Measurements from ENCODE around the gene EPB41L1.

The EPB41L1 gene

DNA sequence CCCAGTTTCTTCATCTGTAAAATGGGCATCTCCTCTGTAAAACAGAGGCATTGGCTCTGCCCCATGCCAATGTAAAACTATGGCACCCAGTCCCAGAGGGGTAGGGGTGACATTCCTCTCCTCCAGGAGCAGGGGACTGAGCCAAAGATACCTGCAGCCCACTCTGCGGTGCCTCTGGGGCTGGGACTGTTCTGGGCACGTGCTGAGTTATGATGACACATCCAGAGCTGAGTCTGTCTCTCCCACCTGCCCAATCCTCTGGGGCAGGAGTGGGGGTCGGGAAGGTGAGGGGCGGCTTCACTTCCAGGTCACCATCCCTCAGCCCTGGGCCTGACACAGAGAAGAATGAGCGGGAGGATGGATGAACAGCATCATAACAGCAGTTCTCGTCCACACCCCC is 111.6 kb downstream of the EPB41L1 start:
- DNase-seq: no peak

DNA sequence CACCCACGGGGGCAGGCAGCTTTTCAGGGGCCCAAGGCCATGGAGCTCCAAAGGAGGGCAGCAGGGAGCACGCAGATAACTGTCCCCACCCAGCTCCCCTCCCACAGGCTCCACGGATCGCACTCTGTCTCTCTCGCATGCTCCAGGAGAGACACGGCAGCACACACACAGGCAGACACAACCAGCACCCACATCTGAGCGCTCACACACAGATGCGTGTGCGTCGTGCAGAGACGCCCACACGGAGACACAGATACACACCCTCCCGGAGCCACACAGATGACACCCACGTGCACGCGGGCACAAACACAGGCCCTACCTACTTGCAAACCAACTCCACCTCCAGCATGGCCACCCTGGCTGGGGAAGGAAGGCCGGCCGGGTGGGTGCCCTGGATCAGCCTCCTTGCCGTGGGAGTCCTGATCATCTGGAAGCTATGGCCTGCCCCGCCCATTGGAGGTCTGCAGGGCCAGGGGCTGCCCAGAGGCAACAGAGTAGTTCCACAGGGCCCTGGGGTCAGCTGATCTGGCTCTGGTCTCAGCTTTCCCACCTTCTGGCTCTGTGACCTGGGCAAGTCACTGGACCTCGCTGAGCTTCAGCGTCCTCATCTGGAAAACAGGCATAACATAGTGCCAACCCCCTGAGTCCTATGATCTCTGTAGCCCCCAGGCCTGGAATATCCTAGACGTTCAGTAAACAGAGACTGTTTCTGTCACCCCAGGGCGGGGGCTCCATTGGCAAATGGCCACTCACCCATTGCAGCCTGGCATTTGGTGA is 113.3 kb downstream of the EPB41L1 start:
- DNase-seq: no peak

DNA sequence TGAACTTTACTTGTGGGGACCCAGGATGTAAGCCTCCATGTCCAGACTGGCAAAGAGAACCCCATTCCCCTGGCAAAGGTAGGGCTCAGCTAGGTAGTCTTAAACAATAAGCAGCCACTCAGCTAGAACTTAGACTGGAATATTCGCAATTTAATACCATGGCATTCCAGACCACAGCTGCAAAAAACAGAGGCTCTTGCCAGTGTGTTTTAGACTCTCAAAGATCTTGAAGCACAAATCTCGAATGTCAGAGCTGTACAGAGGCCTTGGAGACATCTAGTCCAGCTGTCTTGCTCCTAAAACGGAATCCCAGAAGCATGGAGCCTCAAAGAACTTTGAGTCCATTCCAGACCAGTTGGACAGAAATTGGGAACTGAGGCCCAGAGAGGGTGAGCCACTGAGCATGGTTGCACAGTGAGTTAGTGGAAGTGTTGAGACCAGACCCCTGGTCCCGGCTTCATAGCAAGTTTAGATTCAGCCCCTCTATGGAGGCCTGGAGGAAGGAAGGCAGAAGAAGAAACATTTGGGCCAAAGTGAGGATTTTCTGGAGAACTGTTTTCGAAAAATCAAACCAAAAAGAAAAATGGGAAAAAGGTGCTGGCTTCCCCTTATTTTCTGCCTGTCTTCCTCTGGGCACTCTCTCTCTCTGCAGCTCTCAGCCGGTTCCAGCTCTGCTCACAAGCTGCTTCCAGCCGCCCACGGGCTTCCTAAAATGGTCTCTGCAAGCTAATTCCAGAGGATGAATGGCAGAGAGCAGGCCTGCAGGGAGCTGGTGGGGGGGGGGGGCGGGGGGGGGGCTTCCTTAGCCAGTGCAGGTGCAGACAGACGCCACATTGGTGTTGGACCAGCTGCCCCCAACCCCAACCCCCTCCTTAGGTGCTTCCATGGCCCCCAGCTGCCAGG is 114.2 kb downstream of the EPB41L1 start:
- no peak for DNase-seq

DNA sequence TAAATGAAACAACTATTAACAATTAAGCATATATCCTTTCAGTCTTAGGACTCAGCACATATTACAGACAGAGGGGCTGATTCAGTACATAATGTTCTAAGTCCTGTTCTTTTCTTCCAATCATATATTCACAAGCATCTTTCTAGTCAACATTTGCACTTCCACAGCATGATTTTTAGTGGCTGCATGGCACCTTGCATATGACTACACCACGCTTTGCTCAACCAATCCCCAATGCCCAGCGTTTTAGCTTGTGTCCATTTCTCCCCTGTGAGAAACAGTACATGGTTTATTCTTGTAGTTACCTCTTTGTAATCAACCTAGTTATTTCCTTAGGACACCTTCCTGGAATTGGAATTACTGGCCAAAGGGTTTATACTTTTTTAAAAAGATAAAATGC is 115.0 kb downstream of the EPB41L1 start:
- DNase-seq: no peak

DNA sequence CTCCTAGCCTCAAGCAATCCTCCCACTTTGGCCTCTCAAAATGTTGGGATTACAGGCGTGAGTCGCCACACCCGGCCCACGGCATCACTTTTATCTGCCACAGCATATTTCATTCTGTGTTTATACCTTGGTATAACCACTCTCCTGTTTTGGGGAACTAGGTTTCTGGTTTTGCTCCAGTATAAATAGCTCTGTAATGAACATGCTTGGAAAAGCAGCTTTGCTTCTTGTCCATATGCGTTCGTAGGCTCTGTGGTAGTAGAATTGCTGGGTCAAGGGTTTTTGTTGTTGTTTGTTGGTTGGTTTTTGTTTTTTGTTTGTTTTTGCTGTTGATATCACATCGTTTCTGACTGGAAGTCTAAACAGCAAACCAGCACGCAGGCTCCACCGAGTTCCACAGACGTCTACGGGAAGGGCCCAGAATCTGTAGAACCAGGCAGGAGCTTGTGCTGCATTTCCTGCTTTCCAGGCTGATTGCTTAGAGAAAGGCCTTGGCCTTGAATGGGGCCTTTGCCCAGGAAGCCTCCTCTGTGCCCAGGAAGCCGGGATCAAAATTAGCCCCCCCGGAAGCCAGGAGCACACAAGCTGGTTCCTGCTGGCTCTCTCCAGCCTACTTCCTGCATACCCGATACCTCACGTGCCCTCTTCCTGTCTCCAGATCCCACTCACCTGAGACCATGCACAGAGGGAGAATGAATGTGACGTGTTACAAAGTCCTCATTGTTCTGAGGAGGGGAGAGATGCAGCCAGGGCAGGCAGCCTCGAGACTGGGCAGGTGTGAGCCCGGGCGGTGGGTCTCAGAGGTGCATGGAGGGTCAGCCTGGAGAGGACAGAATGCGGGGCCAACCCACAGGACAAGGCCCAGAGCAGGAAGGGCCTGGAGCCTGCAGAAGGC is 116.5 kb downstream of the EPB41L1 start:
- no peak for DNase-seq

DNA sequence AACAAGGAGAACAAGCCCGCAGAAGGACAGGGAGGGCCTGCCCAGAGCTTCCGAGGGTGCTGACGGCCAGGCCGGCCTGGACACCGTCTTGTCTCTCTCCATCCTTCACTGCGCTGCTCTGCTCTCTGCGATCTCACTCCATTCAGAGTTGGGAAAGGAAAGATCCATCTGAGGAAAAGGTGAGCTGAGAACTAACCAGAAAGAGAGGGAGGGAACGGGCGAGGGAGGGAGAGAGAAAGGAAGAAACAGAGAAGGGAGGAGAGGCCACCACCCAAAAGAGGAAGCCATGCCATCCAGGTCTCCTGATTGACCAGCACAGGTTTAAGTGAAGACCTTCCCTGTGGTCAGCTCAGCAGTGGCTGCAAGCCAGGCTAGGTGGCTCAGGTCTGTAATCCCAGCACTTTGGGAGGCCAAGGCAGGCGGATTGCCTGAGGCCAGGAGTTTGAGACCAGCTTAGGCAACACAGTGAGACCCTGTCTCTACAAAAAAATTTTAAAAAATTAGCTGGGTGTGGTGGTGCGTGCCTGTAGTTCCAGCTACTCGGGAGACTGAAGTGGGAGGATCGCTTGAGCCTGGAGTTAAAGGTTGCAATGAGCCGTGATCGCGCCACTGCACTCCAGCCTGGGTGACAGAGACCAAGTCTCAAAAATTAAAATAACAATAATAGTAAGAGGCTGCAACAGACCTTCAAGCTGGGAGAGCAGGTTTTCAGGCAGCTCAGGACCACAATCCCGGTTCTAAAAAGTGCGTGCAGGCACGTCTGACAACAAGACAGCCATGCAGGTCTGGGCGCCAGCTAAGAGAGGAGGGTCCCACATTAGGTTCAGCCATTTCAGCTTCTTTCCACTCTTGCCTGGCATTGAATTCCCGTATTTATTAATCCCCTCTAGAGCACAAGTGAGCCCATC is 117.4 kb downstream of the EPB41L1 start:
- no peak for DNase-seq

DNA sequence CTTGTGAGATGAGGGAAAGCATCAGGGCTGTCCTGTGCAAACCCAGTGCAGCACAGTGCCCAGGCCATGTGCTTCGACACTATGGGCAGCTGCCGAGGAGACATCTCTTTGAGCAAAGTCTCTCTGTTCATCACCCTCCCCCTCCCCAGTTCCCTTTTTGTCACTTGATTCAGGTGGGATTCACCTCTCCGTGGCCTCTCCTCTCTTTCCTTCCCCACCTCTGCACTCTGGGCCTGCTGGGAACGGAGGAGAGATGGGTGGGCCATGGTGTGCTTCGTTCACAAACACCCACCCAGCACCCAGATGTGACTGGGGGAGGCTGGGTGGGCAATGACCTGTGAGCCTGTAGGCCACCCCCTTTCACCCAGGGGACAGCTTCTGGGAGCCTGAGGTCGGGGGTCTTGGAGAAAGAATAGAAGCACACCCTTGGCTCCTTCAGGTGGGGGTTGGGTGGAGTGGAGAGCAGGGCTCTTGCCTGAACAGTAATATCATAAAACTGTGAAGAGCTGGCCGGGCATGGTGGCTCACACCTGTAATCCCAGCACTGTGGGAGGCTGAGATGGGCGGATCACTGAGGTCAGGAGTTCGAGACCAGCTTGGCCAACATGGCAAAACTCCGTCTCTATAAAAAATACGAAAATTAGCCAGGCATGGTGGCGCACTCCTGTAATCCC is 118.1 kb downstream of the EPB41L1 start:
- DNase-seq: no peak

DNA sequence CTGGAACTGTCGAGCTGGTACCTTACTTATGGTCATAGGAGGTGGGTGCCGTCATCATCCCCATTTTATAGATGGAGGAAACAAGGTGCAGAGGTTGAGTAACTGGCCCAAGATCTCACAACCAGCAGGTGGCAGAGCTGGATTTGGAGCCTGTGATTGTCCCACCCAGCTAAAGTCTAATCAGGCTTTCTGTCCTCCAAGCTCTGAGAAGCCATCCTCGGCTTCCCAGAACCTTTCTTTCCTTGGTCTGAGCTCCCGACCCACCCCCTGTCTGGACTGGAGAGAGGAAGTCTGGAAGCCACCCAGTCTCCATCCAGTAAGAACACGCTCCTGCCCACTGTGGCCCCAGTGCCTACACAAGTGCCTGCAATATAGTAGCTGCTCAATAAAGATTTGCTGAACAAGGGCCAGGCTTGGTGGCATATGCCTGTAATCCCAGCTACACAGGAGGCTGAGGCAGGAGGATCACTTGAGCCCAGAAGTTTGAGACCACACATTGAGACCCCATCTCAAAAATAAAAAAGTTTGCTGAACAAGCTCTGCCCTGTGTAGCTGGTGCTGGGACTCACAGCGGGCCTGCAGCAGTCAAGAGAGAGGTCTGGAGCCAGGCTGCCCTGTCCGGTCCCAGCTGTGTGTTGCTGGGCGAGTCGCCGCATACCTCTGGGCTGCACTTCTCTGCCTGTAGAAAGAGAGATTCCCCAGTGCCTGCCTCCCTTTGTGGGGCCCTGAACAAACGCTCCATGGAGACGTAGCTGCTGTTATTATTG is 119.1 kb downstream of the EPB41L1 start:
- DNase-seq: no peak

DNA sequence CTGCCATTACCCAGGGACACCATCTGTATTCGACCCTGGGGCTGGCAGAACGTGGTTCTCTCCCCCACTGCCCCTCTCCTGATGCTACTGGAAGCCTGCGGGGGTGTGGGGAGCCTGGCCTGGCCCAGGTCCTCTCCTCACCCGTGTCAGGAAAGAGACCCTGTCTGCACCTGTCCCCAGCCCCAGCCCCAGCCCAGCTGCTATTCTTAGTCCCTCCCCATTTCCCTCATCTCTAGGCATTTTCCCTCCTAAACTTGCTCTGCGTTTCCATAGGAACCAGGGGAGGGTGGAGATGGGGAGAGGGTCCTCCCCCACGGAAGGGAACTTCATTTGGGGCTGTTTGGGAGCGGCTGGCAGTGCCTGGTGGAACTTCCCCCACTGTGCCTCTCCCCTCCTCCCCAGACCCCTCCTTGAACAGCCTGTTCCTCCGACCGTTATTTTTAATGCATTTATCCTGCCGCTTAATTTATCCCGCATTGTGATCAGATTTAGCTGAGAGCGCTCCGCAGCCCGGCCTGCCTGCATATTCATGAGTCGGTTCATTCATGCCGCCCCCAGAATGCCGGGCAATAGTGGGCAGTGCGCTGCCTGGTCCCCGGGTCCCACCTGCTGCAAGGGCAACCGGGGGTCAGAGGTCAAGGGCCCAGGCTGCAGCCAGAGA is 119.8 kb downstream of the EPB41L1 start:
- no peak for DNase-seq

DNA sequence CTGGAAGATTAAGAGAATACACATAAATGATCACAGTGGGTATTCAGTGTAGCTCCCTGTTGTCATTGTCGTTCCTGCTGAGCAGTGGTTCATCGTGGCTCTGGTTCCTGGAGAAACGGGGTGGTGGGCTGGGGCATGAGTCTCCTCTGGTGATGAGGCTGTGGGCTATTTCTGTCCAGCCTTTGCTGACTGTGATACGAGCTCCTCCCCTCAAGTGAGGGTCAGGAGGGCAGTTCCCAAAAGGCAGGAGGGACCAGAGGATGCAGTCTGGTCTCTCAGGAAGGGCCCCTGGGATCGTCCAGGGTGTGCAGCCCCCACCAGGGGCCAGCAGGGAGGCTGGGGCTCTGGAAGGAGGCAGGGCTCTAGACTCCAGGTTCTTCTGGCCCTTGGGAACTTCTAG is 120.5 kb downstream of the EPB41L1 start:
- no peak for DNase-seq

DNA sequence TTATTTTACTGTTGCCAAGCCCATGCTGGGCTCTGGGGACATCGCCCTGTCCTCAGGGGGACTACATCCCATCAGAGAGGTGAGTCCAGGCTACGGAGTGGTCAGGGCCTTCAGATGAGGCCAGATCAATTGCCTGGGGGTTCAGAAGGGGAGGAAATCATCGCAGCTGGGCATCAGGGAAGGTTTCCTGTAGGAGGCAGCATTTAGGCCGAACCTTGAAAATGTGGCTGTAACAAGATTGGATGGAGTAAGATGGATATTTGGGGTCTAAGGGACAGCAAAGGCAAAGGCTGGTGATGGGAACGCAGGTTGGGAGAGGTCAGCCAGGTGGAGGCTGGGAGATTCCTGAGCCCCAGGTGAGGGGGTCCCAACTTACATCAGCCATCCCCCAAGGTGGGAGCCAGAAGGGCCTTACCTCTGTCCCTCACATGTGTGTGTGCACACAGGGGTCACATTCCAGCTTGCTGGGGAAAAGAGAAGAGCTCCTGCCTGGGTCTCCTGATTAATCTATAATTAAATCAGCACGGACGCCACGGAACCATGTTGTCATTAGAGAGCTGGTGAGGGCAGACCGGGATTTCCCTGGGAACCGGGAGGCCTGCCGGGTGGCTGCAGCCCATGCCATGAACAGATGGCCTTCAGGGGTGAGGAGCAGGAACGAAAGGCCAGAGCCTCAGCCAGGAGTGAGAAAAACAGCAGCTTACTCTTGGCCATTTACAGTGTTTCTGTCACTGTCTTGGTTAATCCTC is 121.1 kb downstream of the EPB41L1 start:
- no peak for DNase-seq

DNA sequence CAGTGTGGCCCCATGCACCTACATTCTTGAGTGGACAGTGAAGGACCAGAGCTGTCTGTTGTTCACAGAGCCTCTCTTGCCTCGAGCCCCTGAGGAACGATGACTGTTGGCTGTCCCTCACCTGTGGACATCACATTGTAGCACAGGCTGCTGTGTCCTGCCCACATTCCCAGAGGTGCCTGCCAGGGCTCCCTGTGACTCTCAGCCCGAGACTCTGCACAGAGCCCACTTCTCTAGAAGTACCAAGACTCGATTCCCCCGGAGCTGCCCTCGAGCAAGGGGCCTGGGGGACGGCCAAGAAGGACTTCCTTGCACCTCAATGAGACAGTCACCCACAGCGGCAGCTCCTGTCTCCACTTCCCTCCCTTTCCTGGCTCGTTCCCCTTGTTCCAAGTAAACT is 123.0 kb downstream of the EPB41L1 start:
- no peak for DNase-seq

DNA sequence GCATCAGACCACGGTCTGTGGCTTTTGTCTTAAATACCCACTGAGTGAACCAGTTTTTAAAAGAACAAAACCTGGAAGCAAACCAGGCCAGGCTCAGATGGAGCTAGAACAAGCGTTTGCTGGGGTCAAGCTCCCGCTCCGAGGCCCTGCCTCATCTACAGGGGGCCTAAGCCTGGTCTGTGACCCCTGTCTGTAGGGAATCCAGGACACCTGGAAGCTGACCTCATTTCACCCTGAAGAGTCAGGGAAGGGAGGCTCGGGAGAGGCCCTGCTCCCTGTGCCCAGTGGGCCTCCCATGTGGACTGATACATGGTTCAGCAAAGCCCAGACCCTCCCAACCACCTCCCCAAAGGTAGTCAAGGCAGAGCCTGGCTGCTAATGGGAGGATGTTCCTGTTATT is 124.8 kb downstream of the EPB41L1 start:
- no peak for DNase-seq

DNA sequence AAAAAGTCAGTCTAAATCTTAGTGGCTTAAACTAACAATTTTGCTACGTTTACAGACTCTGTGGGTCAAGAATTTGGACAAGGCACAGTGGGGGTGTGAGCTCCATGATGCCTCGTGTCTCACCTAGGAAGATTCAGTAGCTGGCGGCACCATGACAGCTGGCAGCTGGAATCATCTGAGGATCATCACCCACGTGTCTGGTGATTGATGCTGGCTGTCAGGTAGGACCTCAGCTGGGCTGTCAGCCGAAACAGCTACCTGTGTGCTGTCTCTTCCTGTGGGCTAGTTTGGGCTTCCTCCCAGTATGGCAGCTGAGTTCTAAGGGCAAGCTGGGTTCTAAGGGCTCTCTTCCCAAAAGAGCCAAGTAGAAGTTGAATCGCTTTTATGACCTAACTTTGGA is 125.2 kb downstream of the EPB41L1 start:
- no peak for DNase-seq

DNA sequence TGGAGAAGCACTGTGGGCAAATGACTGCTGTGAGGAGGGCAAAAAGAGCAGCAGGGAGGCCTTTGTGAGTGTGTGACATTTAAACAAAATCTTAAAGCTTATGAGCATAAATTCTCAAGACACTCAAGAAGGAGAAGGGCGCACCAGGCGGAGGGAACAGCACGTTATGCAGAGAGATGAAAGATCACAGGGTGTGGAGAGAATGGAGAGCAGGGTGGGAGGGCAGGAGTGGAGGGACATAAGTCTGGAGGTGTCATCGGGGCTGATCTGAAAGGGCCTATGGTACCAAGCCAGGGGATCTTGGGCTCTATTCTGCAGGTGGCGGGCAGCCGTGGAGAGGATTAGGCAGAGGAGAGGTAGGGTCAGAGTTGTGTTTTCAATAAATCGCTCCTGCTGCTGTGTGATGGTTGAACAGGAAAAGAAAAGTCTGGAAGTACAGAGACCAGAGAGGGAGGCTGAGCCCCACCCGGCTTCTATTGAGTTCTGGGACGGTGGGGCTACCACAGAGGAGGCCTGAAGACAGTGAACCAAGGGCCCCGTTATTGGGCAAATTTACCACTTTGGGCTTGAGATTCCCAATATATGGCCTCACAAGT is 127.3 kb downstream of the EPB41L1 start:
- no peak for DNase-seq

All from NCI-H2171 (cell line).